Measurements from ENCODE around the gene ALG14.

- TF ChIP-seq CTCF (IDR thresholded peaks at IDR 0.05; ENCODE audit: low read depth, low read length, poor library complexity, severe bottlenecking) = no peak
- no peak for TF ChIP-seq EZH2phosphoT487 (IDR thresholded peaks at IDR 0.05; ENCODE audit: borderline replicate concordance, low read length)
These were observed 25.4 kb upstream of the ALG14 start for GRCh38 chr1:95098196-95098595.

Data from DOHH2 (cell line).